ENCODE results near the gene PRL.

The PRL gene

DNA sequence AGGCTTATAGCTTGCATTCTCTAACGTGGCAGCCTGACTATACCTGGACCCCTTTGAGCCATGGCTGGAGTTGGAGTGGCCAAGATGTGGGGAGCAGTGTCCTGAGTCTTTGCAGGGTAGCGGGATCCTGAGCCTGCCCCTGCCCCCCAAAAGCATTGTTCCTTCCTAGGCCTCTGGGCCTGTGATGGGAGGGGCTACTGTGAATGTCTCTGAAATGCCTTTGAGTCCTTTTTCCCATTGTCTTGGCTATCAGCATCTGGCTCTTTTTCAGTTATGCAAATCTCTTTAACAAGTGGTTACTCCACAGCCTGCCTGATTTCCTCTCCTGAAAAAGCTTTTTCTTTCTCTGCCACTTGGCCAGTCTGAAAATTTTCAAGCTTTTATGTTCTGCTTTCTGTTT, 17.0 kb upstream of the PRL start:
- TF ChIP-seq, protein P1, sequence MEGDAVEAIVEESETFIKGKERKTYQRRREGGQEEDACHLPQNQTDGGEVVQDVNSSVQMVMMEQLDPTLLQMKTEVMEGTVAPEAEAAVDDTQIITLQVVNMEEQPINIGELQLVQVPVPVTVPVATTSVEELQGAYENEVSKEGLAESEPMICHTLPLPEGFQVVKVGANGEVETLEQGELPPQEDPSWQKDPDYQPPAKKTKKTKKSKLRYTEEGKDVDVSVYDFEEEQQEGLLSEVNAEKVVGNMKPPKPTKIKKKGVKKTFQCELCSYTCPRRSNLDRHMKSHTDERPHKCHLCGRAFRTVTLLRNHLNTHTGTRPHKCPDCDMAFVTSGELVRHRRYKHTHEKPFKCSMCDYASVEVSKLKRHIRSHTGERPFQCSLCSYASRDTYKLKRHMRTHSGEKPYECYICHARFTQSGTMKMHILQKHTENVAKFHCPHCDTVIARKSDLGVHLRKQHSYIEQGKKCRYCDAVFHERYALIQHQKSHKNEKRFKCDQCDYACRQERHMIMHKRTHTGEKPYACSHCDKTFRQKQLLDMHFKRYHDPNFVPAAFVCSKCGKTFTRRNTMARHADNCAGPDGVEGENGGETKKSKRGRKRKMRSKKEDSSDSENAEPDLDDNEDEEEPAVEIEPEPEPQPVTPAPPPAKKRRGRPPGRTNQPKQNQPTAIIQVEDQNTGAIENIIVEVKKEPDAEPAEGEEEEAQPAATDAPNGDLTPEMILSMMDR (IDR thresholded peaks at IDR 0.05), result no peak

DNA sequence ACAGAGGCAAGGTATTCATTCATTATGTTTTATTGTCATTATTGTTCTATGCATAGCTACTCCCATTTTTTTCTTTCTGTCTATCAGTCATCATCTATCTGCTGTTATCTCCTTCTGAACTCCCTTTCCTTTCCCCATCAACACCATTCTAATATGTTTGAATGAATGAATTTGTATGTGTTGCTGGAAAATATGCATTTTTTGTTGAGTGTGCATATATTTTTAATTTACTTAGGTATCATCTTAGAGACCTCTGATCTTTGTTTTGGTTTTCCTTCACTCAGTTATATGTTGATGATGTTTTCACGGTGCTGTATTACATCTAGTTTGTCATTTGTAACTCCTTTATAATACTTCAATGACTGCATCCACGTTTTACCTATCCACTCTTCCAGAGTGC, 12.1 kb upstream of the PRL start:
- TF ChIP-seq, protein P1 (IDR thresholded peaks at IDR 0.05), result no peak

DNA sequence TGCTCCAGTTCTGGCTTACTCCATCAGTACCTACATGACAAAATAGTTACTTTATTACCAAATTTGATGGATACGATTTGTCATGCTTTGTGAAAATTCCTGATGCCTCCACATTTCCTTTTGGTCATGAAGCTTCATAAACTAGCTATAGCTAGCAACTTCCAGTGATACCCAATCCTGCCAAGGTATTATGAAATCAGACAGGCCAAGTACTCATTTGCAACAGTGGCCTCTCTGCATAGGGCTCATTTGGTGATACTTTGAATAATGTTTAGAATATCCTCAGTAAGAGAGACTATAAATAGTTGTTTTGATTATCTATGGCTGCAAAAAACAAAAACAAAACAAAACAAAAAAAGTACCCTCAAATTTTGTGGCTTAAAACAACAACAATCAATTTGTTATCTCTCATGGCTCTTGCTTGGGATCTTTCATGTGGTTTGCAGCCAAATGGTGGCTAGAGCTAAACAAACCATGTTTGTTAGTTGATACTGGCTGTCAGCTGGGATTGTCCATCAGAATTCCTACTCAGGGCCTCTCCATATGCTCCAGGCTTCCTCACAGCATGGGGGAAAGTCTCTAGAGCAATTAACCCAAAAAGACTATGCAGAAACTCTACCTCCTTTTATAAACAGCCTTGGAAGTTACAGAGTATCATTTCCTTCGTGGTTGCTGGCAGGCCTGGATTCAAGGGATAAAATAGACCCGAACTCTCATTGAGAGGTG, 10.1 kb upstream of the PRL start:
- TF ChIP-seq, protein P1 (IDR thresholded peaks at IDR 0.05), result no peak

DNA sequence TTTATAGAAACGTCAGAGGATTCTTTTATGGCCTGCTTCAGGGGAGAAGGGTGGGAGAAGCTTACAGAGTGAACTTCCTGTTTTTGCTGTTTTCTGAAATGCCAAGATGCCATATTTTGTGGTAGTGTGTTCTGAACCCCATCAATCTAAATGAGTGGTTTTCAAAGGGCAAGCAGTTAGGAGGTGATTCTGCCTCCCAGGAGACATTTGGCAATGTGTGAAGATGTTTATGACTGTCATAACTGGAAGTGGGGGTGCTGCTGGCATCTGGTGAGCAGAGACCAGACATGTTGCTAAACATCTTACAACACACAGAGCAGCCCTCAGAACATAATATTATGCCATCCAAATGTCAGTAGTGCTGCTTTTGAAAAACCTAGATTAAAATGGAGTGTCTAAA, 6.0 kb upstream of the PRL start:
- TF ChIP-seq, protein P1 (IDR thresholded peaks at IDR 0.05), result no peak

DNA sequence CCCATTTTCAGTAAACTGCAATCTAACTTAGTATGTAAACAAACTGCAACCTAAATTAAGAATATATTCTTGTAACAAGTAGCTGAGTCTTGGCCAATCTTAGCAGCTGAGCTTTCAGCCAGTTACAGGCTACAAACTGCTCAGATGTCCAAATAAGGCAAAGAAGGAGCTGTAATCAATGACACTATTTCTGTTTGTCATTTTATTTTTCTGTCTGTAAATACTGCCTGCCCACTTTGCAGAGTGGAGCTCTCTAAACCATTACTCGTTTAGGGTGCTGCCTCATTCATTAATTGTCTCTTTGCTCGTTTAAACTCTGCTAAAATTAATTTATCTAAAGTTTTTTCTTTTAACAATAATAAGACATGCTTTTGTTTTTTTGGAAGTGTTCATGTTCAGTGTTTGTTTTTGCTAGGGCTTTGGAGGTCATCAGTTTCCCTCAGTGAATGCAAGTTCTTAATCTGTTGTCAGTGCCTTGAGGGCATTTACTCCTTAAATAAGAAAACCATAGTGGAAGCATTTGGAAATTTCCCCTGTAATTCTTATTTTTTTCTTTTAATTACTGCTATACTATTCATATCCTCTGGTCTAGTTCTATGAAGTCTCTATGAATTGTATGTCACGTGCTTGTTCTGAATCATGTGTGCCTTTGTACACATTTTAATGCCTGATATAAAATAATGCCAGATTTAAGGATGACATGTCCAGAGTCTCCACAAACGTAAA, 3.6 kb upstream of the PRL start:
- TF ChIP-seq, protein P1 (IDR thresholded peaks at IDR 0.05), result no peak

DNA sequence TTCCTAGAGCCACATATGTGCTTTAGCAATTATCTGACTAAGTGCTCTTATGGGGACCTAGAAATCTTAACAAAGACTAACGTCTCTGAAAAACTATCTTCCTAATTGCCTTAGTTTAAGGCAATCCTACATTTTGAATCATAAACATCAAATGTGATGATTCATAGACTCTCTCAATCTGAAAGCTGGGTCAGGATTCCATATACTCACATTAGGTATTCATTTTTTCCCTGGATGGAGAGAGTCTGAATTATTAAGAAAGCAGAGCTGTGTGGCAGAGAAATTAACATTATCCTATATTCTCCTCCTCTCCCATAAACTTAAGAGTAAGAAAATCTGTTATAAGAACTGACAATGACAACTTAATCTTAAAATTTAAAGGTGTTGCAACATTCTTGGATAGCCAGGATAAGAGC, 1.6 kb upstream of the PRL start:
- TF ChIP-seq, protein P1 (IDR thresholded peaks at IDR 0.05), result no peak

DNA sequence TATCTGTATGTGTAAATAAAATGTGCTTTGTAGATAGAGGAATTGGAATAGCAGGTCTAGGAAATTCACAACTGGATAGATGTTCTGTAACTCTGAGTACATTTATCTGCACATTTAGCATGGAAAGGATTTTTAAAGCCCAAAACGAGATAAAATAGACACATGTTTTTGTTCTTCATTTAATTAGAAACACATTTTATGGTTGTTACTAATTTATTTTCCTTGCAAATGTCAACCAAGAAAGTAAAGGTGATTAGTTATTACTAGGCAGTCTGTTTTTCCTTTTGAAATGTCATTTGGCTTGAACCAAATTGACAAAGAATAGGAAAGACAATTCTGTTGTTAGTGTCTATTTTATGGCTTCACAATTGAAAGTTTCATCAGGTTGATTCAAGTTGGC, 769 bp downstream of the PRL start:
- TF ChIP-seq, protein P1 (IDR thresholded peaks at IDR 0.05), result no peak

Measured in LNCAP (cell line).